ENCODE data around the gene KLHL33. TPM values are rescaled to one million over a fixed set of nuclear protein-coding genes. Genes with fewer than 3 reads are reported as not detected.

Gene KLHL33
- total and polyA plus RNA-seq, 8 donors, result 0.08 to 0.34 (median 0.13) TPM

- DNase-seq (no peak), FAIRE-seq (no peak), ATAC-seq (no peak)
- TF ChIP-seq CTCF (IDR thresholded peaks at IDR 0.05), result no peak
- H3K27me3 ChIP-seq, result no peaks in the 10 kb centered on the region
- 83 to 84% methylated on average over 5 of the region's 5 CpGs for WGBS, 2 donors
- no peak overlapping the region for H3K4me3 ChIP-seq
- H3K9me3 ChIP-seq, result no peaks in the 10 kb centered on the region
- H3K27ac ChIP-seq, result no peak overlapping the region
- H3K36me3 ChIP-seq, result peaks cover 0 to 6% (median 5%) of the 10 kb centered on the region in 3 donors
- intact Hi-C loops (cut with DNase I), result no loop called here
- H3K4me1 ChIP-seq, result no peaks in the 10 kb centered on the region
Measured at GRCh38 chr14:20476776-20477175, 40.8 kb upstream of the KLHL33 start.

- FAIRE-seq (no peak), DNase-seq (no peak), ATAC-seq (no peak)
- H3K27me3 ChIP-seq, result no peaks in the 10 kb centered on the region
- no peak for TF ChIP-seq CTCF (IDR thresholded peaks at IDR 0.05)
- WGBS, 2 donors, result 29 to 36% methylated on average over 2 of the region's 2 CpGs
- H3K9me3 ChIP-seq, result no peaks in the 10 kb centered on the region
- H3K4me1 ChIP-seq, result peaks cover 0 to 4% (median 0%) of the 10 kb centered on the region in 3 donors
- H3K27ac ChIP-seq, result no peak overlapping the region
- H3K4me3 ChIP-seq, result no peak overlapping the region
- intact Hi-C loops (cut with DNase I), result no loop called here
- H3K36me3 ChIP-seq, result peaks cover 0 to 6% (median 5%) of the 10 kb centered on the region in 3 donors
Measured at GRCh38 chr14:20472536-20473169, 36.7 kb upstream of the KLHL33 start.

- TF ChIP-seq CTCF (IDR thresholded peaks at IDR 0.05), result no peak
- intact Hi-C loops (cut with DNase I), result no loop called here
- no peak for FAIRE-seq
Measured at GRCh38 chr14:20470603-20470901, 34.6 kb upstream of the KLHL33 start.

GRCh38 chr14:20469890-20470602 lies 34.1 kb upstream of the KLHL33 start:
- peak in 2 of 6 donors; percentile 38 for DNase-seq
- no peaks in the 10 kb centered on the region for H3K27me3 ChIP-seq
- ATAC-seq, result peak; percentile 56 to 79 (median 59)
- H3K4me3 ChIP-seq, result peak overlapping the region; percentile 46 to 88 (median 58)
- 0 to 1% methylated on average over 12 of the region's 12 CpGs for WGBS, 2 donors
- H3K27ac ChIP-seq, result peak overlapping the region; percentile 76 to 92 (median 87)
- FAIRE-seq, result no peak
- no peaks in the 10 kb centered on the region for H3K36me3 ChIP-seq
- H3K9me3 ChIP-seq, result no peaks in the 10 kb centered on the region
- intact Hi-C loops (cut with DNase I), result no loop called here
- TF ChIP-seq CTCF (IDR thresholded peaks at IDR 0.05), result no peak
- H3K4me1 ChIP-seq, result peaks cover 0 to 4% (median 0%) of the 10 kb centered on the region in 3 donors

More at GRCh38 chr14:20470603-20470901, 34.6 kb upstream of the KLHL33 start:
- peaks cover 0 to 4% (median 0%) of the 10 kb centered on the region in 3 donors for H3K4me1 ChIP-seq
- 0% methylated on average over 2 of the region's 2 CpGs for WGBS, 2 donors
- H3K9me3 ChIP-seq, result no peaks in the 10 kb centered on the region
- ATAC-seq (no peak), DNase-seq (no peak)
- no peaks in the 10 kb centered on the region for H3K36me3 ChIP-seq
- no peaks in the 10 kb centered on the region for H3K27me3 ChIP-seq
- H3K27ac ChIP-seq, result peak overlapping the region in 2 of 4 donors; percentile 90 to 92
- H3K4me3 ChIP-seq, result peak overlapping the region in 3 of 4 donors; percentile 46 to 88 (median 57)
